SU-DHL-6 (cell line): ENCODE data around the gene ARMC8.

Experiments used
- EZH2phosphoT487 ChIP-seq: fragments of 200-600 bp; sonication (generic), shearing (Covaris generic); conservative IDR thresholded peaks from 2 replicates; pipeline ENCODE4 v1.6.1; 2018; ENCODE audit warnings: mild to moderate bottlenecking, antibody characterized with exemption, low read length, moderate library complexity, mixed read lengths
- TF ChIP-seq, protein P1 (sequence below): fragments of 200-600 bp; sonication (generic); IDR thresholded peaks from one replicate; pipeline ENCODE4 v1.5.1; 2017; ENCODE audit warnings: antibody characterized with exemption, mild to moderate bottlenecking, low read length, moderate library complexity; ENCODE audit not compliant: insufficient read depth, poor library complexity, severe bottlenecking

DNA sequence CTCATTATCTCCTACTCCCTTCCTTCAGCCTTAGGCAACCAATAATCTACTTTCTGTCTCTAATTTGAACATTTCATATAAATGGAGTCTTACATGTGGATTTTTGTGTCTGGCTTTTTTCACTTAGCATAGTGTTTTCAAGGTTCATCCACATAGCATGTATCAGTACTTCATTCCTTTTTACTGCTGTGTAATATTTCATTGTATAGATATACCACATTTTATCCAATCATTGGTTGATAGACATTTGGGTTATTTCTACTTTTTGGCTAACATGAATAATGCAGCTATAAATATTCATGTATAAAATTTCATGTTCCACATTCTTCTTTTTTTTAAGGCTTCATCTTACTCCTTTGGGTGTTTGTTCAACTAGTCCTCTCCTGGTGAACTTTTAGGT lies 32.6 kb upstream of the ARMC8 start:
- TF ChIP-seq, protein P1, sequence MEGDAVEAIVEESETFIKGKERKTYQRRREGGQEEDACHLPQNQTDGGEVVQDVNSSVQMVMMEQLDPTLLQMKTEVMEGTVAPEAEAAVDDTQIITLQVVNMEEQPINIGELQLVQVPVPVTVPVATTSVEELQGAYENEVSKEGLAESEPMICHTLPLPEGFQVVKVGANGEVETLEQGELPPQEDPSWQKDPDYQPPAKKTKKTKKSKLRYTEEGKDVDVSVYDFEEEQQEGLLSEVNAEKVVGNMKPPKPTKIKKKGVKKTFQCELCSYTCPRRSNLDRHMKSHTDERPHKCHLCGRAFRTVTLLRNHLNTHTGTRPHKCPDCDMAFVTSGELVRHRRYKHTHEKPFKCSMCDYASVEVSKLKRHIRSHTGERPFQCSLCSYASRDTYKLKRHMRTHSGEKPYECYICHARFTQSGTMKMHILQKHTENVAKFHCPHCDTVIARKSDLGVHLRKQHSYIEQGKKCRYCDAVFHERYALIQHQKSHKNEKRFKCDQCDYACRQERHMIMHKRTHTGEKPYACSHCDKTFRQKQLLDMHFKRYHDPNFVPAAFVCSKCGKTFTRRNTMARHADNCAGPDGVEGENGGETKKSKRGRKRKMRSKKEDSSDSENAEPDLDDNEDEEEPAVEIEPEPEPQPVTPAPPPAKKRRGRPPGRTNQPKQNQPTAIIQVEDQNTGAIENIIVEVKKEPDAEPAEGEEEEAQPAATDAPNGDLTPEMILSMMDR: no peak
- no peak for TF ChIP-seq EZH2phosphoT487
